Progenitor cell of endocrine pancreas (in vitro differentiated cells): ENCODE results near the gene ACTR5. TPM values are rescaled to one million over a fixed set of nuclear protein-coding genes. Genes with fewer than 3 reads are reported as not detected.

Experiments used
- DNase-seq: peaks from one replicate; pipeline ENCODE4 v3.0.0; 2021; ENCODE audit warnings: low spot score; ENCODE audit not compliant: unreplicated experiment
- H3K27ac Mint-ChIP-seq: 2 replicates; pipeline ENCODE4 v1.8.0; 2021; ENCODE audit warnings: mild to moderate bottlenecking, moderate library complexity, mixed read lengths
- H3K27me3 Mint-ChIP-seq: 2 replicates; pipeline ENCODE4 v1.8.0; 2021; ENCODE audit warnings: mixed read lengths
- H3K36me3 Mint-ChIP-seq: 2 replicates; pipeline ENCODE4 v1.8.0; 2022; ENCODE audit warnings: mixed read lengths; ENCODE audit not compliant: insufficient read depth
- H3K4me1 Mint-ChIP-seq: 2 replicates; pipeline ENCODE4 v1.8.0; 2021; ENCODE audit warnings: low read depth, mixed read lengths
- H3K4me3 Mint-ChIP-seq: 2 replicates; pipeline ENCODE4 v1.8.0; 2021; ENCODE audit warnings: low read depth, mild to moderate bottlenecking, moderate library complexity, mixed read lengths
- H3K9me3 Mint-ChIP-seq: 2 replicates; pipeline ENCODE4 v1.8.0; 2021; ENCODE audit warnings: low read depth, mixed read lengths
- total RNA-seq: library from RNA; stranded (reverse); gene quantifications from 2 replicates; pipeline ENCODE4 v1.2.1, GENCODE V29; 2021
- TF ChIP-seq, protein P1 (sequence below): fragments of 200-600 bp; sonication (generic); IDR thresholded peaks from one replicate; pipeline ENCODE4 v1.5.0; 2021; ENCODE audit warnings: antibody characterized with exemption, mild to moderate bottlenecking; ENCODE audit not compliant: unreplicated experiment

The ACTR5 gene
- total RNA-seq, 1 donor from 2014 or later: 9.8 TPM

DNA sequence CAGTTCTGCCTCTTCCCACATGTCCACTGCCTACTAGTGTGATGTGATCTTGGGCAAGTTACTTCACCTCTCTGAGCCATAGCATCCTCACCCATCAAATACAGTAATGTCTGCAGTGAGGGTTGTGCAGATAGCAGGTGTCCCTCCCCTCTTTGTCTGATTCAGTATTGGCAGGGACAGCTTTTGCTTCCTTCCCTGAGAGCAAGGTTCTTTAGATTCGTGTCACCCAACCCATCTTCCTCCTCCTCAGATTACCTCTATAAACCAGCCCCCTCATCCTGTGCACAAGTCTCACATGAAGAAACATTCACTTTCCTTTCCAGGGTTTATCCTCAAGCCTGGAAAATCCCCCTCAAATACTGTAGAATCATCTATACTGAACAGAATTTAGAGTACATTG is 15.4 kb downstream of the ACTR5 start:
- no peaks in the 10 kb centered on the region for H3K4me1 Mint-ChIP-seq
- TF ChIP-seq, protein P1, sequence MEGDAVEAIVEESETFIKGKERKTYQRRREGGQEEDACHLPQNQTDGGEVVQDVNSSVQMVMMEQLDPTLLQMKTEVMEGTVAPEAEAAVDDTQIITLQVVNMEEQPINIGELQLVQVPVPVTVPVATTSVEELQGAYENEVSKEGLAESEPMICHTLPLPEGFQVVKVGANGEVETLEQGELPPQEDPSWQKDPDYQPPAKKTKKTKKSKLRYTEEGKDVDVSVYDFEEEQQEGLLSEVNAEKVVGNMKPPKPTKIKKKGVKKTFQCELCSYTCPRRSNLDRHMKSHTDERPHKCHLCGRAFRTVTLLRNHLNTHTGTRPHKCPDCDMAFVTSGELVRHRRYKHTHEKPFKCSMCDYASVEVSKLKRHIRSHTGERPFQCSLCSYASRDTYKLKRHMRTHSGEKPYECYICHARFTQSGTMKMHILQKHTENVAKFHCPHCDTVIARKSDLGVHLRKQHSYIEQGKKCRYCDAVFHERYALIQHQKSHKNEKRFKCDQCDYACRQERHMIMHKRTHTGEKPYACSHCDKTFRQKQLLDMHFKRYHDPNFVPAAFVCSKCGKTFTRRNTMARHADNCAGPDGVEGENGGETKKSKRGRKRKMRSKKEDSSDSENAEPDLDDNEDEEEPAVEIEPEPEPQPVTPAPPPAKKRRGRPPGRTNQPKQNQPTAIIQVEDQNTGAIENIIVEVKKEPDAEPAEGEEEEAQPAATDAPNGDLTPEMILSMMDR: no peak
- no peak overlapping the region for H3K4me3 Mint-ChIP-seq
- H3K27ac Mint-ChIP-seq: no peak overlapping the region
- no peaks in the 10 kb centered on the region for H3K9me3 Mint-ChIP-seq
- H3K27me3 Mint-ChIP-seq: no peaks in the 10 kb centered on the region
- peaks cover 27% of the 10 kb centered on the region for H3K36me3 Mint-ChIP-seq
- no peak for DNase-seq

DNA sequence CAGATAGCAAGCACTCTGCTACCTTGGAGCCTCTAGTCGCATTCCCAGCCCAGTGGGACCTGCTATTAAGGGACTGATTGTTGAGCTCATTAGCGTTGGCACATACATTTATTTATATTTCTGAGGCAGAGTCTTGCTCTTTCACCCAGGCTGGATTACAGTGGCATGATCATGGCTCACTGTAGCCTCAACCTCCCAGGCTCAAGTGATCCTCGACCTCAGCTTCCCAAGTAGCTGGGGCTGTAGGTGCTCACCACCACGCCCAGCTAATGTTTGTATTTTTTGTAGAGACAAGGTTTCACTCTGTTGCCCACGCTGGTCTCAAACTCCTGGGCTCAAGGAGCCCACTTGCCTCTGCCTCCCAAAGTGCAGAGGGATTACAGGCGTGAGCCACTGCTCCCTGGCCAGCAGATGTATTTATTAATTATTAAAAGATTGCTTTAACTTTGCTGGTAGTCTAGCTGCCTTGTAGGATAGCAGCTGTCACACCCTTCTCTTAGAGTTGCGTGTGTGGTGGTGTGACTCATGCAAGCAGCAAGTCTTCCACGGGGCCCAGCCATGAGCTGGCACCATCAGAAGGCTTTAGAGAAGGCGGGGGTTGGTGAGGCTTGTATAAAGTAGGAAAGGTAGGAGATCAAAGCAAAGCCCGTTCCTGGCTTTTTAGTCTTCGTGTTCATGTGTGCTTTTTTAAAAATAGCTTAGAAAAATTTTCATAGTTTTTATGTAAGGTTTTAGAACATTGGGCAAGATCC is 16.5 kb downstream of the ACTR5 start:
- no peak overlapping the region for H3K4me3 Mint-ChIP-seq
- peaks cover 28% of the 10 kb centered on the region for H3K36me3 Mint-ChIP-seq
- no peaks in the 10 kb centered on the region for H3K9me3 Mint-ChIP-seq
- H3K4me1 Mint-ChIP-seq: no peaks in the 10 kb centered on the region
- TF ChIP-seq, protein P1: no peak
- no peak for DNase-seq
- H3K27ac Mint-ChIP-seq: no peak overlapping the region
- H3K27me3 Mint-ChIP-seq: no peaks in the 10 kb centered on the region

DNA sequence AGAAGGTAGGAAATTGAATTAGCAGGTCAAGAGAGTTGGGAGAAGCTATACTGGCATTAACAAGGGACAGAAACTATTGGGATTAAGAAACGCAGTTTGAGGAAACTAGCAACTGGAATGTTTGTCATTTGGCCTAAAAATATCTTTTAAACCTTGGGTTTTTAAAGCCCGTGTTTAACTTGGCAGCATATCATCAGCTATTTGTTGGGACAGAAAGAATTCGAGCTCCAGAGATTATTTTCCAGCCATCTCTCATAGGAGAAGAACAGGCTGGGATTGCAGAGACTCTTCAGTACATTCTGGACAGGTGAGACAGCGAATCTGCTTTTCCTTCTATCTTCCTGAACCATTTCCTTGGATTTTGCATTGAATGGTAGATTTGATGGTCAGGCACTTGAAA is 17.8 kb downstream of the ACTR5 start:
- Mint-ChIP-seq H3K36me3 (peaks cover 19% of the 10 kb centered on the region), H3K4me1 (no peaks in the 10 kb centered on the region), H3K27me3 (no peaks in the 10 kb centered on the region), H3K27ac (no peak overlapping the region), H3K9me3 (no peaks in the 10 kb centered on the region), H3K4me3 (no peak overlapping the region)
- TF ChIP-seq, protein P1: no peak
- no peak for DNase-seq

DNA sequence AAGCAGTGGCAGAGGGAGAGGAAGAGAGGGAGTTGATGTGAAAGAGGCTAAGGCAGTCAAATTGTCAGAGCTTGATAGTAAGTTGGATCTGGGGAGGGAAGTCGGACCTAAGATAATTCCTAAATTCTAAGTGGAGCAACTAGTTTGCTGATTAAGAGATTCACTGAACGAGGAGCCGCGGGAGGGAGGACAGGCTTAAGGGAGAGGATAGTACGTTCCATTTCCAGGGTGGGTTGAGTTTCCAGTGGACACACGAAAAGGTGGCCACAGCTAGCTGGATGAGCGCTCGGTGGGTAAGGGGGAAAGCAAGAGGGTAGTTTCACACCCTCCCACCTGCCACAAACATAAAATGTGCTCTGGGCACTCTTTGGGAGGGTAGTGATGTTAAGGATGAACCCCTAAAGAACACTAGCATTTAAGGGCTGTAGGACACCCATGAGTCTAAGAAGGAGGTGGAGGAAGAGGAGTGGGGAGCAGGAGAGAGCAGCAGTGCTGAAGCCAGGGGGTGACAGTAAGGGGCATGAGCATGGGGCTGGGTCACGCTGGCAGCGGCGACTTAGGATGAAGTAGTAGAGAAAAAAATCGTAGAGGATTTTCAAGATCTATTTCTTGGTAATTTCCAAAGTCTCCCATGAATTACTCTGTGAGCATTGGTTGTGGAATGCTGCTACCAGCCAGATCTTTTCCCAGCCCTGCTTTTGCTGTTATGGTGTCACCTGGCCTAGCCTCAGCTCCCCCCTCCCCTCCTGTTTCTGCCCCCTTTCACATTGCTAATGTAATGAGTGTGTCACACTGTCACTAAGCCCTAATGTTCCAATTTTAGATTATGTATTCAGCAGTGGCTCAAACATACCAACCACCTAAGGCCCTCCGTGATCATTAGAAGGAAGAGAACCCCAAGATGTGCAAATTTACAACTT is 21.4 kb downstream of the ACTR5 start:
- Mint-ChIP-seq H3K9me3 (peaks cover 15% of the 10 kb centered on the region), H3K27me3 (no peaks in the 10 kb centered on the region), H3K27ac (peak overlapping the region; percentile 42), H3K4me1 (no peaks in the 10 kb centered on the region), H3K36me3 (peaks cover 37% of the 10 kb centered on the region), H3K4me3 (no peak overlapping the region)
- no peak for DNase-seq
- TF ChIP-seq, protein P1: no peak

DNA sequence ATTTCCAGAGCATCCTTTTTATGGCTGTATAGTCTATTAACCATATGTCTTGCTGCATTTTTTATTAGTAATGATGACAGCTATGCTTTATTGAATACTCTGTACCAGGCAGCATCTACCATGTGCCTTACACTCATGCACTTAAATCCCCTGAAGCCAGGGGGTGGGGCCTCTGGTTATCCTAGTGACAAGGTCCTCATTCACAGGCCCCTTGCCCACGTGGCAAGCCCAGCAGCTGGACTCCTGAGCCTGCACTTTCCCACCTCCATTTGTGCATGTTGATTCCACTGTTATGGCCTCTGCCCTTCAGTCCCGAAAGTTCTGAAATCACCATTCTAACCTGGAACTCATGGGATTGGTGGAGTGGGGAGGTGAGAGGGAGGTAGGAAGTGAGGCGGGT is 22.3 kb downstream of the ACTR5 start:
- DNase-seq: no peak
- Mint-ChIP-seq H3K4me1 (no peaks in the 10 kb centered on the region), H3K9me3 (peaks cover 15% of the 10 kb centered on the region), H3K36me3 (peaks cover 38% of the 10 kb centered on the region), H3K27me3 (no peaks in the 10 kb centered on the region), H3K4me3 (no peak overlapping the region), H3K27ac (no peak overlapping the region)
- TF ChIP-seq, protein P1: no peak
